GM10847 (cell line): ENCODE measurements around the gene RPH3AL.

Source experiments
- POLR2A ChIP-seq: IDR thresholded peaks from 2 replicates; pipeline ENCODE4 v1.6.1; 2011; ENCODE audit not compliant: insufficient read length; ENCODE audit errors: extremely low read depth

Gene RPH3AL

DNA sequence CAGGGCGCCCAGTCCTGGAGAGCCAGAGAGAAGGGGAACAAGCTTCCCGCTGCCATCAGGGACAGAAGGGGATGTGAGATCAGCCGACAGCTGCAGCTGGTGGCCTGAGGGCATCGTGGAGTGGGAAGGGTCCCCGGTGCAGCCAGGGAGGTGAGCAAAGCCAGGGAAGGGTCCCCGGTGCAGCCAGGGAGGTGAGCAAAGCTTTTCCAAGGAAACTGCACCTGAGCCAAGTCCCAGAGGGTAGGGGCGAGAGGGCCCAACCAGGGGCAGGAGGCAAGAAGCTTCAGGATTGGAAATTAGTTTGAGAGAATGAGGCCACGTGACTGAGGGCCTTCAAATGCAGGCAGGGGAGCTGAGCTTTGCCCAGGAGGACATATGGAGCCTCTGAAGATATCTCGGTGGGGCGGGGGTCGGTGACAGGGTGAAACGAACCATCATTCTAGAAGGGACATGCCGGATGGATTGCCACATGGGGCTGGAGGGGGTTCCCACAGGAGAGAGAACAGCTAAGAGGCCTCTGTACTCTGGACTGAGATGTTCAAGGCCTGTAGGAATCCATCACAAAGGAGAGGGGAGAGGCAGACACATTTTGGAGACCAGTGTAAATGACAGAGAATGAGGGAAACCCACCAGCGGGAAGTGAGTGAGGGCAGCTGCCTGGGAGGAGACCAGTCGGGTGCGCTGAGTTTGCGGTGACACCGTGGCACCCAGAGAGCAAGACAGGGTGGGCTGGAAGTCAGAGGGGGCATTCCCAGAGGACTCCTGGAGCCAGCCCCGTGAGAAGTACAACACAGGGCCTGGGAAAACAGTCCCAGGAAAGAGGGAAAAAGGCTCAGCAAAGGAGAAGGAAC lies 31.4 kb upstream of the RPH3AL start:
- no peak for TF ChIP-seq POLR2A

DNA sequence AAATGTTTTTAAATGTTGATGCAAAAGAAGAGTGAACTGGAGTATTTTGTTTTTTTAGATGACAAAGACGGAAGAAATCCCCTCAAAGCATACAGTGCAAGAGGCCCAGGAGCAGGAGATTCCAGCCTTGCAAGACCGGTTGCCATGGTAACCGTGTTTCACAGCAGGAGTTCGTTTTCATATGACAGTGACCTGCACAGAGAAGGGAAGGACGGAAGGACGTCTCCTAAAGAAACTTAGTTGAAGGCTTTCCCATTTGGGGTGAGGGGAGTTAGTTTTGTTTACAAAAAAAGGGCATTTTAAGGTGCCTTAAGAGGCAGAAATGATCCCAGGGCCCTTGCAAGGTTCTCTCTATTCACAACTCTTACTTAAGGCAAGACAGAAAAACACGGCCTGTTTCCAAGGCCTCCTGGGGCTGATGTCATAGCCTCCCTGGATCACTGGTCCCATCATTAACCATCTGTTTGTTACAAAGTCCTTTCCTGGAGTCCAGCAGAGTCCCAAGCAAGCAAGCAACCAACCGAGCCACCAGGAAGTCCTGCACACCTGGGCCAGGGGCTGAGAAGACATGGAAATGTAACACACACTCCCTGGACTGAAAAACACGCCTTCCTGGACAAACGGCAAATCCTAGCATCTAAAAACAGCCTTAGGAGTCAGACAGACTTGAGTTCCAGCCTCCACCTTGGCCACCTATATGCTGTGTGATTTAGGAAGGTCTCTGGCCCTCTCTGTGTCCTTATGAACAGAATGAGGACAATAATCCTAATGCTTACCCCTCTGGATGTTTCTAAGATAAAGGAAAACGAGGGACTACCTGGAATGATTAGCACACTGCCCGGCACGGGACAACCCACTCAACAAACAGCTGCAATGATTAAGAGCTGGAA lies 30.3 kb upstream of the RPH3AL start:
- TF ChIP-seq POLR2A: no peak

DNA sequence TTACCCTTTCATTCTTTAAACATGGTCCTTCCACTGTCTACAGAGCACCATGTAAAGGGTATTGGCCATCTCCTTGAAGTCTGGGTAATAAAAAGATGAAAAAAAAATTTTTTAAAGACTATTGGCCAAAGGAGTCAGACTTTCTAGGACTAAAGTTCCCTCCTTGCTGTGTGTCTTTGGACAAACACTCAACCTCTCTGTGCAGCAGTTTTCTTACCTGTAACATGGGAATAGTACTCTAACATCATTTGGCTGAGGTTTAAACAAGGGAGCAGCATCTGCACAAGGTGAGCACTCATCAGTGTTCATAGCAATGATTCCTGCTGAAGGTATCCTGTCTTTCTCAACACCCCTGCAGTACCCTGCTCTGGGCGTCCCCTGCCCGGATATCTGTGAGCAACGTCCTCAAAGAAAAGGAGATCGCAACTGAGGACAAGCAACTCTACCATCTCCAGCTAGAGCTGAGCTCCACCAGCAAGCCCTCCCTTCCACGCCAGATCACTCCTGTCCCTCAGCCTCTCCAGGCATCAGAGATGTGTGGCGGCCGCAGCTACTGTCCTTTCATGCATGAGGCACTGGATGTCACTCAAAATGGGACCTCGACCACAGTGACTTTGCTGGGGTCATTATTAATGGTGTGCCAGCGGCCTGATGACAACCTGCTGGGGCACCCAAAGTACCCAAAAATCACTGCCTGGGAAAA lies 29.5 kb upstream of the RPH3AL start:
- TF ChIP-seq POLR2A: no peak

DNA sequence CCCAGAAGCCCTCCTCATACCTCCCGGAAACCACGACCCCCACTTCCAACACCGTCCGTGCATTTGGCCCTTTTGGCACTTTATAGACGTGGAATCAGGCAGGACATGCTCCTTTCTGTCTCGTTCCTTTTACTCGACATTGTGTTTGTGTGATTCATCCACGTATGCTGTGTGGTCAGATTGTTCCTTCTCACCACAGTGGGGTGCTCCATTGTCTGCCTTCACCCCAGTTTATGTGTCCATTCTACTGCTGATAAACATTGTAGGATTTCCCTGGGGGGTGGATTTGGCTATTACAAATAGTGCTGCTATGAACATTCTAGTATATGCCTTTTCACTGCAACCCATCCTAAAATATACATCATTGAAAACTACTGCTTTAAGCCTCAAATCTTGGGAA lies 28.9 kb upstream of the RPH3AL start:
- no peak for TF ChIP-seq POLR2A

DNA sequence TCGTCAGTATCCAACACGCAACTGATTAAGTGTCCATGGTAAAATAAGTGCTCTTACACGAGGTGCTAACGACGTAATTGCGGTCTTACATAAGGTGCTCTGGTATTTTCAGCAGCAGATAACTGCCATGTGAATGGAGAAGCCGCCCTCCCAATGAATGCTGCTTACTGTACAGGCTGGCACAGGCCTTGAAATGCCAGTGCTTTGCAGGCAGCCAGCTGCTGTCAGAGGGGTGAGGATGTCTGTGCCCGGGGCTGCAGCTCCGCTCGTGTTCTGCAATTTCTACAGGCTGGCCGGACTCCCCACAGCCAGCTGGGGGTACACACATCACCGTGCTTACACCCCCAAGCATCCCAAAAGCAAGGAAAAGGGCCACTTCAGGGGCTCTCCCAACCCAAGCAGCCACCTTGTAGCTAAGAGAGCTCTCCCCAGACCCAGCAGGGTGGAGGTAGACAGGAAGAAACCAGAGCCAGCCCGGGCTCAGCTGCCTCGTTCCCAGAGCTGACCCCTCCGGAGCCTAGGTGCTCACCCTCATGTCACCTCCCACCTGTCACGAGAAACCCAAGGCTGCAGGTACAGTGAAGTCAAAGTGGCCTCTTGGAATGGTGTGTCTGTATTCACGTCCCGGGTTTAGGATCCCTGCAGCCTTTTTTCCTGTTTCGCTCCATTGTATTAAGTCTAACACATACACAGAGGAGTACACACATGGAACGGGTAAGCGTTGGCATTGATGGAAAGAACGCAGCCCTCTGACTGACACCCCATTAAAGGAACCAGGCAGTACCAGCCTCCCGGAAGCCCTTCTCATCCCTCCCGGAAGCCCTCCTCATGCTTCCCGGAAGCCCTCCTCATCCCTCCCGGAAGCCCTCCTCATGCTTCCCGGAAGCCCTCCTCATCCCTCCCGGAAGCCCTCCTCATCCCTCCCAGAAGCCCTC lies 27.2 kb upstream of the RPH3AL start:
- TF ChIP-seq POLR2A: no peak

DNA sequence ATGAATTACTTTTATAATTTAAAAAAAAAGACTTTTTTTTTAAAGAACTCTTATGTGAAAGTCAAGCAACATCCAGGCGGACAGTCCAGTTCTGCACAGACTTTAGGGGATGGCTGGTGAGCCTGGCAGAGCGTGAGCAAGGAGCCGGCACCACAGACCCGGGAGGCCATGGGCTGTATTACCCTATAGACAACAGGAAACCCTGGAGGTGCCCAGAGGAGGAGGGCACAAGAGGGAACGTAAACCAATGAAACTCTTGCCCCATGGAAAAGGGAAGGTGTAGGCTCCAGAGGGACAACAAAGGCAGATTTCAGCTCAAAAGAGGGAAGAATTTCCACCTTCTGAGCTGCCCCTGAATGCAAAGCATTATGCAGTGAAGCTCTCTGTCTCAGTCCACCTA lies 25.5 kb upstream of the RPH3AL start:
- TF ChIP-seq POLR2A: no peak

DNA sequence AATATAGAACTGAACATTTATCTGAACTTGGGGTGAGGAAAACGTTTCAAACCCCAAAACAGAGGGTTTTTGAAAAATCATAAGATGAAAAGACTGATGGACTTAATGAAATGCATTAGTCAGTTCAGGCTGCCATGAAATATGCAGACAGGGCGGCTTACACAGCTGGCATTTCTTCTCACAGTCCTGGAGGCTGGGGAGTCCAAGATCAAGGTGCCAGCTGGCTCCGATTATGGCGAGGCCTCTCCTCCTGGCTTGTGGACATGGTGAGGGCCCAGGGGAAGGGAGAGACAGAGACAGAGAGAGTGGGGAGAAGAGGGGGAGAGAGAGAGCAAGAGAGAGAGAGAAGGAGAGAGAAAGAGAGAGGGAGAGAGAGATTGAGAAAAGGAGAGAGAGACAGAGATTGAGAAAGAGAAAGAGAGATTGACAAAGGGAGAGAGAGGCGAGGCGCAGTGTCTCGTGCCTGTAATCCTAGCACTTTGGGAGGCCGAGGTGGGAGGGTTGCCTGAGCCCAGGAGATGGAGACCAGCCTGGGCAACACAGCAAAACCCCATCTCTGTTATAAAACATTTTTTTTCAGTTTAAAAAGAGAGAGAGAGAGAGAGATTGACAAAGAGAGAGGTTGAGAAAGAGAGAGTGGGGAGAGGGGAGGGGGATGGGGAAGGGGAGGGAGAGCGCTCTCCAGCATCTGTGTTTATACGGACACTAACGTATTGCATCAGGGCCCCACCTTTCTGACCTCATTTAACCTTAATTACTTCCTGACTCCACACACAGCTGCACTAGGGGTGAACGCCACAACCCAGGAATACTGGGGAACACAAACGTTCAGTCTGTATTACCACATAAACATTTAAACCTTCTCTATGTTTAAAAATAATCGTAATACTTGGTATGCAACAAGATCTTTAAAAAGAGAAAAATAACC lies 24.6 kb upstream of the RPH3AL start:
- no peak for TF ChIP-seq POLR2A

DNA sequence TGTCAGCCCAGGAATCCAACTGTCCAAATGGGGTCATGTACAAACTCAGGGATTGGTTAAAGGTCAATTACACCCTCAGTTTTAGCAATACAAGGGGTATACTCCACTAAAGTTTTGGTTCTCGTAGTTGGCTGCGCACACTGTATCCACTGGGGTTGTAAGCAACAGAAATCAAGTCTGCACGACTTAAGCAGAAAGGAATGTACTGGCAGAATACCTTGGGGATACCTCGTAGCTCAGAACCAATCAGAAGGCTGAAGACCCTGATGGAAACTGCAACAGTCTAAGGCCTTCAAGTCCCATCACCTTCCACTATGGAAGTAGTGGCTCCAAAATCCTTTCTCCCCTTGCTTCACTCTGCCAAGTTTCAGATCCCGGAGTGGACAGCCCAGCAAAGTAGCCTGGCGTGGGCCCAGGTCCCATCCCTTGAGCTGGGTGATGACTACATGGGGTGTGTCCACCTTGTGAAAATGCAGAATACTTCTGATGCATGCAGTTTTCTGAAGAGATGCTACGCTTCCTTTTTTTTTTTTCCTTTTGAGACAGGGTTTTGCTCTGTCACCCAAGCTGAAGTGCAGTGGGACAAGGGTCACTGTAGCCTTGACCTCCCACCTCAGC lies 21.1 kb upstream of the RPH3AL start:
- no peak for TF ChIP-seq POLR2A

DNA sequence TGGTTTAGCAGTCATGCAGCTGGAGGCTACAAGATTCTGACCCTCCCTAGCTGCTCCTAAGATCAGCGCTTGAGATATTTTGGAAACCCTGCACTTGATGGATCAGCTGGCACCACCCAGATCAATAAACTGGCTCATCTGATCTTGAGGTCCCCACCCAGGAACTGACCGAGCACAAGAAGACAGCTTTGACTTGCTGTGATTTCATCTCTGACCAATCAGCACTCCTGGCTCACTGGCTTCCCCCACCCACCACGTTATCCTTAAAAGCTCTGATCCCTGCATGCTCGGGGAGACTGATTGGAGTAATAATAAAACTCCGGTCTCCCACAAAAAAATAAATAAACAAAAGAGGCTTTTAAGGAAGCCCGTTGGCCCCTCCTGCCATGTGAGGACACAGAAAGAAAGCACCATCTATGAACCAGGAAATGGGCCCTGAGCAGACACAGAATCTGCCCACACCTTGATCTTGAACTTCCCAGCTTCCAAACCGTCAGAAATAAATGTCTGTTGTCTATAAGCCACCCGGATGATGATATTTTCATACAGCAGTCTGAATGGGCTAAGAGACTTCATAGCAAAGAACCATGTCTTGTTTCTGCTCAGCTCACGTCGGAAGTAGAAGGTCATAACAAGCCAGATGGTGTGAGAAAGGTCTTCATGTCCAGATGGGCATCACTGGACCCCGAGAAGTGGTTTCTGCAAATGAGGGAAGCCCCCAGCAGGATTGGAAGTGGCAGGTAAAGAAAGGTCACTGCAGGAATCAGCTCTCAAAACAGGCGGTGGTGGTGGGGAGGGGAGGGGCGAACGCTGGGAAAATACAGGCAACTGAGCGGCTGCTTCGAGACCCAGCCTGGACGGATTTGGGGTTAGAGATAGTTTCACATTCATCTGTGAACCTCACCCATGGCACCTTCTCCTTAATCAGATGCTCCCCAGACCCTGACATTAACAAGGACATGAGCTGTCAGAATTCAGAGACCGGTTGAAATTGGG lies 19.8 kb upstream of the RPH3AL start:
- TF ChIP-seq POLR2A: no peak

DNA sequence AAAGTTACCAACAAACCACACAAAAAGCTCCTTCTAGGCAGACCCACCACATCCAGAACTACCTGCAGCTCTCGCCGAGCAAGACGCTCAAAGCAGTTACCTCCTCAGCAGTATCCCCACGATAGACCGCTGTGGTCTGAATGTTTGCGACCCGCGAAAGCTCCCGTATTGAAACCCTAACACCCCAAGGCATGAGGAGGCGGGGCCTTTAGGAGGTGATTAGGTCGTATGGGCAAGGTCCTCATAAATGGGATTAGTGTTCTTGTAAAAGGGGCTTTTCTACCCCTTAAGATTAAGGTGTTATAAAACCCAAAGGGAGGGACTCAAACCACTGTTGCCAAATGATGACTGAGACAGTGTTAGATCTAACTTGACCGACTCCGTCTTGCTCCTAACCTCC lies 19.0 kb upstream of the RPH3AL start:
- no peak for TF ChIP-seq POLR2A

DNA sequence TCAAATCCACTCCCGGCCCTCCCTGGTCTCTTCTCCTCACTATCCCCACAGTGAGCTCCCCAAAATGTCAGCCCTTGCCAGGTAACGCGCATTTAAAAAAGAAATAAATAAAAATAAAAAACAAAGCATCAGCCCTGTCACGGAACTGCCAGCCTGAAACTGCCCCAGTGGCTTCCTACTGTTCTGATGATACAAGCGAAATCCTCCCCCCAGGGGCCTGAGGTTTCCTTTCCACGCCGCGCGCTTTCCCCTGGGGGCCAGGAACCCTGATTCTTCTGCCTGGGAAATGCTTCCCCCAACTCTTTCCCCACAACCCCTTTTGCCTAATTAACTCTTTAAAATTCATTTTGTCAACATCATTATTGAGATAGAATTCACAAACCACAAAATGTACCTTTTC lies 12.2 kb upstream of the RPH3AL start:
- TF ChIP-seq POLR2A: no peak

DNA sequence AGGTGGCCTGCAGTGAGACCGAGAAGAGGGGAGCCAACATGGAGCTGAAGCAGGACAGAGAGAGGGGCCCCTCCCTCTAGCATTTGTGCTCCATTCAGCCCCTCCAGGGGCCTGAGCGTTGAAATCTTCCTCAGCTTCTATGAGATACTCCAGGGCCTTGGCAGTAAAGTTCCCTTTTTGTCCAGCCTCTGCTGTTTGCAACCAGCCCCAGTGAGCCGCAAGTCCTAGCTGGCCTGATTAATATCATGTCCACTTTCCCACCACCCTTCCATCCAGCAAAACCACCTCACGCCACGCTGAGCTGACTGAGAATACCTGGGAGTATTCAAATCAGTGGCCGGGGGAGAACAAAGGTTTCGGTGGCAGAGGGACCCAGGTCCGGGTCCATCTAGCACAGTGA lies 11.7 kb upstream of the RPH3AL start:
- no peak for TF ChIP-seq POLR2A
